Karpas-422 (cell line): ENCODE measurements around the gene C8B. TPM values are rescaled to one million over a fixed set of nuclear protein-coding genes. Genes with fewer than 3 reads are reported as not detected.

ENCODE experiments used
- DNase-seq: peaks from one replicate; pipeline ENCODE4 v3.0.0-alpha.2; 2015
- H2AFZ ChIP-seq: fragments of 200-600 bp; sonication (generic); 2 replicates; pipeline ENCODE4 v1.6.1; 2014; ENCODE audit warnings: antibody characterized with exemption, low read length, mixed read lengths
- H3K27ac ChIP-seq: fragments of 200-600 bp; sonication (generic); 2 replicates; pipeline ENCODE4 v1.5.1; 2014; ENCODE audit warnings: mild to moderate bottlenecking, low read length, moderate library complexity
- H3K27me3 ChIP-seq: fragments of 200-600 bp; sonication (generic); 2 replicates; pipeline ENCODE4 v1.6.1; 2014; ENCODE audit warnings: low read length, mixed read lengths
- H3K36me3 ChIP-seq: fragments of 200-600 bp; sonication (generic); 2 replicates; pipeline ENCODE4 v1.6.1; 2014; ENCODE audit warnings: low read length, mixed read lengths; ENCODE audit not compliant: insufficient read depth
- H3K4me1 ChIP-seq: fragments of 200-600 bp; sonication (generic); 2 replicates; pipeline ENCODE4 v1.6.1; 2014; ENCODE audit warnings: mild to moderate bottlenecking, low read length, mixed read lengths
- H3K4me2 ChIP-seq: fragments of 200-600 bp; sonication (generic); 2 replicates; pipeline ENCODE4 v1.6.1; 2014; ENCODE audit warnings: low read length, low read depth, mild to moderate bottlenecking; ENCODE audit not compliant: poor library complexity, severe bottlenecking
- H3K4me3 ChIP-seq: fragments of 200-600 bp; sonication (generic); 2 replicates; pipeline ENCODE4 v1.5.1; 2014; ENCODE audit warnings: mild to moderate bottlenecking, antibody characterized with exemption, low read length, mixed read lengths
- H3K79me2 ChIP-seq: fragments of 200-600 bp; sonication (generic); 2 replicates; pipeline ENCODE4 v1.6.1; 2014; ENCODE audit warnings: mild to moderate bottlenecking, low read length, mixed read lengths
- H3K9ac ChIP-seq: fragments of 200-600 bp; sonication (generic); 2 replicates; pipeline ENCODE4 v1.6.0; 2014; ENCODE audit warnings: low read length
- H3K9me2 ChIP-seq: fragments of 200-600 bp; sonication (generic), shearing (Covaris generic); replicated peaks from 2 replicates; pipeline ENCODE4 v1.6.0; 2014; ENCODE audit warnings: mild to moderate bottlenecking, low read length, moderate library complexity; ENCODE audit not compliant: insufficient read depth
- H3K9me3 ChIP-seq: fragments of 300-700, 200-600 bp; sonication (generic); 2 replicates; pipeline ENCODE4 v1.6.1; 2014; ENCODE audit warnings: low read length, mixed read lengths
- H4K20me1 ChIP-seq: fragments of 200-600 bp; sonication (generic); 2 replicates; pipeline ENCODE4 v1.6.1; 2014; ENCODE audit warnings: mild to moderate bottlenecking, antibody characterized with exemption, low read length, low read depth; ENCODE audit not compliant: insufficient read depth
- total RNA-seq: library from RNA; depleted of rRNA; stranded (reverse); fragments of >200 nt; shearing (Covaris generic); gene quantifications from 2 replicates; pipeline ENCODE4 v1.2.3, GENCODE V29; 2014; ENCODE audit warnings: low replicate concordance

C8B gene
- total RNA-seq, 1 experiment from 2014 or later: not detected

DNA sequence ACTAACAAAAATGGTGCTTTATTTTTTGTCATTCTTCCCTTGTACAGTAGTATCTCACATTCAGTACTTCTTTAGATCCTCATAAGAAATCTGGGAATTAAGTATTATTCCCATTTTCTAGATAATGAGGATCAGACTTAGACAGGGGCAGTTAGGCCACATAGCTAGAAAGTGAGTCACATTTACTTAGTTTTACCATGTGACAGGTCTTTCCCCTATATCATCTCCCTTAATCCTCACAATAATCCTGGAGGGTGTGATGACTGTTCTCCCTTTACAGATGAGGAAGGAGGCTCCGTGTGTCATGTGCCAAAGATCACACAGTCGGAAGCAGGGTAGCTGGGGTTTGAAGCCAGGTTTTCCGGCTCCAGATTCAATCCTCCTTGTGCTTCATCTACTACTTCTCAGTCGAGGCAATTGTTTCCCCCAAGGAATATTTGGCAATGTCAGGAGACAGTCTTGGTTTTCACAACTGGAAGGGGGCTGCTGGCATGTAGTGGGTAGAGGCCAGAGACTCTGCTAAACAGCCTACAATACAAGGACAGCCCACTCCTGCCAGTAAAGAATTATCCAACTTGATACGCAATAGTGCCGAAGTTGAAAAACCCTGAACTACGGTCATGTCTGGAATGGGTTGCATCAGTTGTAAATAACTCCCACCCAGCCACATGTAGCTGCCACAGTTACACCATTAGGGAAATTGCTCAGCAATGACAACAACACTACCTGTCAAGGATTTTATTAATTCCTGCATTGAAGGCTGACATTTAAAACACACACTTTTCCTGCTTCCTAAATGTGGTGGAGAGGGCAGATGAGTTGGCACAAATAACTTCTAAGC, 54.5 kb downstream of the C8B start:
- no peaks in the 10 kb centered on the region for H3K9me3 ChIP-seq
- no peak overlapping the region for H2AFZ ChIP-seq
- H3K4me2 ChIP-seq: no peak overlapping the region
- H3K9ac ChIP-seq: no peak overlapping the region
- no peaks in the 10 kb centered on the region for H4K20me1 ChIP-seq
- H3K9me2 ChIP-seq: no peaks in the 10 kb centered on the region
- H3K27ac ChIP-seq: no peak overlapping the region
- no peak for DNase-seq
- no peaks in the 10 kb centered on the region for H3K4me1 ChIP-seq
- no peaks in the 10 kb centered on the region for H3K27me3 ChIP-seq
- no peaks in the 10 kb centered on the region for H3K36me3 ChIP-seq
- no peak overlapping the region for H3K4me3 ChIP-seq
- no peaks in the 10 kb centered on the region for H3K79me2 ChIP-seq

DNA sequence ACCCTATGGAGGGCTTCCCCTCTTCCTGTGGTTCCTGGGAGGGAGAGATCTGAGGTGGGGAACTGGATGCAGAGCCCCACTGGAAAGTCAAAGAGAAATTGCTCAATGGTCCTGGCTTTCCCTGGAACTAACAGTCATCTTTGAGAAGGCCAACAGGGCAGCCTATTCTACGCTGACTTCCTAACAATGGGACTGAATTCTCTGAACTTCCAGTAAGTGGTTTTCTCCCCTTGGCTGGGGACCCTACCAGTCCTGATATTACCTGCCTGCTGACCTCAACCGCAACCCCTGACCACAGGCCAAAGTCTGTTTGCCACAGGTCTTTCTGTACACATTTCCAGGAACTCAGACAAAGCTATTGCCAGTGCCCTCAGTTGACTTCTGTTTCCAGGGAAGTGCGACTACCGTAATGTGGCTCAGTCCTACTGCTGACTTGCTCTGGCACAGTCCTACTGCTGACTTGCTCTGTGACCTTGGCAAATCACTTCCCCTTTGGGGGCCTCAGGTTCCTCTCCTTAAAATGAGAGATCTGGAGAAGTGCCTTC, 55.3 kb downstream of the C8B start:
- H3K4me2 ChIP-seq: no peak overlapping the region
- H3K4me3 ChIP-seq: no peak overlapping the region
- no peaks in the 10 kb centered on the region for H3K27me3 ChIP-seq
- no peak overlapping the region for H3K27ac ChIP-seq
- H3K4me1 ChIP-seq: no peaks in the 10 kb centered on the region
- DNase-seq: no peak
- no peaks in the 10 kb centered on the region for H4K20me1 ChIP-seq
- H3K79me2 ChIP-seq: no peaks in the 10 kb centered on the region
- H2AFZ ChIP-seq: no peak overlapping the region
- no peaks in the 10 kb centered on the region for H3K9me3 ChIP-seq
- no peaks in the 10 kb centered on the region for H3K36me3 ChIP-seq
- H3K9ac ChIP-seq: no peak overlapping the region
- no peaks in the 10 kb centered on the region for H3K9me2 ChIP-seq

DNA sequence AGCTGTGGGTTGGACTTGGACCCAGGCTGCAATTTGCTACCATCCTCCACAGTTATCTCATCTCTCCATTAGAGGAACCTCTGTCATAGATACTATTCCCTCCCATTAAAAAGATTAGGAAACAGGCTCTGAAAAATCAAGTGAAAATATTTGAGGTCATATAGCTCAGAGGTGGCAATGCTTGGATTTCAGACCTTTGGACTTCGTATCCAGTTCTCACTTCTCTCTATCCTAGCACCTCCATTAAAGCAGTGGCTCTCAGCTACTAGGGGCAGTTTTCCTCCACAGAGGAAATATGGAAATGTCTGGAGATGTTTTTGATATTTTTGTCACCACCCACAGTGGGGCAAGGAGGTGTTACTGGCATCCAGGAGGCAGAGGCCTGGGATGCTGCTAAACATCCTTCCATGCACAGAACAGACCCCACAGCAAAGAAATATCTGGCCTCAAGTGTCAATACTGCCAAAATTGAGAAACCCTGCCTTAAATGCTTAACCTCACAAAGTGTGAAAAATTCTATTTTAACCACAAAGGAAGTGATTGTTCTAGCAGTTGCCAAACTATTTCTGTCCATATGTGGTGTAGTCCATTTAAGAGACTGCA, 57.1 kb downstream of the C8B start:
- no peaks in the 10 kb centered on the region for H3K27me3 ChIP-seq
- no peaks in the 10 kb centered on the region for H4K20me1 ChIP-seq
- H2AFZ ChIP-seq: no peak overlapping the region
- H3K4me2 ChIP-seq: no peak overlapping the region
- H3K79me2 ChIP-seq: no peaks in the 10 kb centered on the region
- H3K9me3 ChIP-seq: no peaks in the 10 kb centered on the region
- H3K9me2 ChIP-seq: no peaks in the 10 kb centered on the region
- DNase-seq: no peak
- H3K4me3 ChIP-seq: no peak overlapping the region
- H3K27ac ChIP-seq: no peak overlapping the region
- H3K9ac ChIP-seq: no peak overlapping the region
- no peaks in the 10 kb centered on the region for H3K4me1 ChIP-seq
- no peaks in the 10 kb centered on the region for H3K36me3 ChIP-seq

DNA sequence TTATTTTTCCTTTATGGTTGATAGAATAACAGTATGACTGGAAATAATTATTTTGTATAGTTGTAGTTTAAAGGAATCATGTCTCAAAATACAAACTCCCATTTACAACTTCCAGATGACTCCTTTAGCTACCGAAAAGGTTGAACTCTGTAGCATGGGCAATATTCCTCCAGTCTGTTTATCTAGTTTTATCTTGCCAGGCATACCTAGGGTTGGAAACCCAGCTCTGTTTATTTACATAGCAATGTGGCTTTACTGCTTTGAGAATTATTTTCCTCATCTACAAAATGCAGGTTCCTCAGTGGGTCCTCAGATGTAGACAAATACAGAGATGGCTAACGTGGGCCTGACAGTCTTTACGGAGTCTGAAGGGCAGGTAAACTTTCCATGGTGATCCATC, 60.1 kb downstream of the C8B start:
- no peaks in the 10 kb centered on the region for H3K36me3 ChIP-seq
- H3K9me3 ChIP-seq: no peaks in the 10 kb centered on the region

DNA sequence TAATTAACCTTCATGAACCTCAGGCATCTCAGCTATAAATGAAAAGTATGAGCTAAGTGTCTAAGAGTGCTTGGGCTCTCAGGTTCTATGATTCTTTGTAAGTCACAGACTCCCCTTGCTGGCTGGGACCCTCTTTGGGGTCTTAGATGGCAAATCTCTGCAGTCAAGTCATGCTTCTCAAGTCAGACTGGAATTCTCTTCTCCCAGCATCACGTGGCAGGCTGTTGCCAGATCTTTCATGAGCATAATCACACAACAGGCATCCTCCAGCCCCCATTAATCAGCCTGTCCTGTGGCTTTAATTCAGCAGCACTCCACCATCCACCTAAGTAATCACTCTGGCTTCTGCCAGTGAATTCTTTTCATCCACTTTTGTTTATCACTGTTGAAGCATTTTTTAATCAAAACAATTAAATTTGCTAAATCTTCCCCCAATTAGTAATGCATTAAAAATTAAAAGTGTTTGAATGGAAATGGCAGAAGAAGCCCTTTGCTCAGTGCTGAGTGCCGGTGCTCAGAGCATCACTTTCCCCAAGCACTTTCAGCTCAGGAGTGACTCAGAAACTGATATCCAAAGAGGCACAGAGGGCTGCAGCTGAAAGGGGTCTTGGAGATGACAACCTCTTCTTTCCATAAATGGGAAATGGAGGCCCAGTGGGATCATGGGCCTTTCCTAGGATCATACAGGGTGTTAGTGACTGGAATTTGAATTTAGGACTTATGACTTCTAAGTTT, 61.0 kb downstream of the C8B start:
- Histone ChIP-seq H3K9me2 (no peaks in the 10 kb centered on the region), H3K9me3 (no peaks in the 10 kb centered on the region), H3K4me2 (no peak overlapping the region), H3K9ac (no peak overlapping the region), H4K20me1 (no peaks in the 10 kb centered on the region), H3K27ac (no peak overlapping the region), H3K79me2 (no peaks in the 10 kb centered on the region), H3K27me3 (no peaks in the 10 kb centered on the region), H3K36me3 (no peaks in the 10 kb centered on the region), H3K4me3 (no peak overlapping the region), H3K4me1 (no peaks in the 10 kb centered on the region), H2AFZ (no peak overlapping the region)
- DNase-seq: no peak

More for the DNA sequence above, 60.1 kb downstream of the C8B start:
- Histone ChIP-seq H3K4me1 (no peaks in the 10 kb centered on the region), H3K79me2 (no peaks in the 10 kb centered on the region), H2AFZ (no peak overlapping the region), H3K9ac (no peak overlapping the region), H4K20me1 (no peaks in the 10 kb centered on the region), H3K4me3 (no peak overlapping the region), H3K27ac (no peak overlapping the region), H3K27me3 (no peaks in the 10 kb centered on the region), H3K4me2 (no peak overlapping the region), H3K9me2 (no peaks in the 10 kb centered on the region)
- DNase-seq: no peak

DNA sequence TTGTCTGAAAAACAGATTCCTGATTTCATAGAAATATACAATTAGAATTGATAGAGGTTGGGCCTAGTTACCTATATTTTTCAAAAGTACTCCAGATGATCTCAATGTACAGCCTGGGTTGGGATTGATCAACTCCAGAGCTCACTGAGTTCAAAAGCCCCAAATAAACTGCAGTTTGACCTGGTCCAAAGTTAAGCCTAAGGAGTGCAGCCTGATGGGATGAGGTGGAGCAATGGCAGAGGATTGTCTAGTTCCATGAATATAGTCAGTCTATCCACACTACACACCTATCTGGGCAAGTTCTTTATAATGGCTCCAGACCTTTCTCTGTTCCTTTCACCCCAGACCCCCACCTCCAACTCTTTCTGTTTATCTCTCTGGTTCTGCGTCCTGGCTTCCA, 62.0 kb downstream of the C8B start:
- Histone ChIP-seq H3K9me3 (no peaks in the 10 kb centered on the region), H3K4me2 (no peak overlapping the region), H3K4me1 (no peaks in the 10 kb centered on the region), H3K36me3 (no peaks in the 10 kb centered on the region), H2AFZ (no peak overlapping the region), H3K27ac (no peak overlapping the region), H3K4me3 (no peak overlapping the region), H3K9ac (no peak overlapping the region), H3K27me3 (no peaks in the 10 kb centered on the region), H4K20me1 (no peaks in the 10 kb centered on the region), H3K9me2 (no peaks in the 10 kb centered on the region), H3K79me2 (no peaks in the 10 kb centered on the region)
- DNase-seq: no peak

DNA sequence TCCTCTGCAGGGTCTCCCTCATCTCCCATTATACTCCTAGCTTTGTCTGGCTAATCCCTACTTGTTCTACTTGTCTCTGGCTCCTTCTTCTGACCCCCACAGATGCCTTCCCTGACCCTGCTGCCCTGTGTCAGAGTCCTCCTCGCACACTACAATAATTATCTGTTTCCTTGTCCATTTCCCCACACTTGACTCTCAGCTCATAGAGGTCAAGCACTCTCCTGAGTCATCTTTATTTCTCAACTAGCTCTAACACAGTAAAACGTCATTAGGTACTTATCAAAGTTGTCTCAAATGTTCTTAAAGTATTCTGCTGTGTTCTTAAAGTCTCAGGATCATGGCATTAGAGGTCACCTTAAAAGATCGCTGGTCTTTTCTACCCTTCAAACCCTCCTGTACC, 64.1 kb downstream of the C8B start:
- Histone ChIP-seq H3K9me2 (no peaks in the 10 kb centered on the region), H4K20me1 (no peaks in the 10 kb centered on the region), H3K27me3 (no peaks in the 10 kb centered on the region), H3K79me2 (no peaks in the 10 kb centered on the region), H3K9ac (no peak overlapping the region), H2AFZ (no peak overlapping the region), H3K4me1 (no peaks in the 10 kb centered on the region), H3K9me3 (no peaks in the 10 kb centered on the region), H3K4me2 (no peak overlapping the region), H3K4me3 (no peak overlapping the region), H3K27ac (no peak overlapping the region), H3K36me3 (no peaks in the 10 kb centered on the region)
- no peak for DNase-seq

DNA sequence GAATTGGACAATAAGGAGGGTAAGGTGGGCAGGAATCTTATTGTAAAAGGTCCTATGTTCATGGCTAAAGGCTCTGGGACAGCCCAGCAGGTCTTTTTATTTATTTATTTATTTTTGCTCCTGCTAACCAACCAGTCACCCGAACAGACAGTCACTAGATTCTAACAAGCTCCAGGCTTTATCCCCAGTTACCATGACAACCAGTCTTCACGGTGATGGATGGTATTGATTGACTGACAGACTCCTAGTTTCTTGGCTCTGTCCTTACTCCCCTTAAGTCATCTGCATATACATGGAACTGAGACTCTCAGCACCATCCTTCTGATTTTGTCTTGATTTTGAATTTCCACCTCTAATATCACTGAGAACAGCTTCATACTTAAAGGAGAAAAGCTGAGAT, 66.9 kb downstream of the C8B start:
- no peak for DNase-seq
- Histone ChIP-seq H3K9me3 (no peaks in the 10 kb centered on the region), H3K4me2 (no peak overlapping the region), H2AFZ (no peak overlapping the region), H3K27me3 (no peaks in the 10 kb centered on the region), H3K4me3 (no peak overlapping the region), H3K9me2 (no peaks in the 10 kb centered on the region), H3K36me3 (no peaks in the 10 kb centered on the region), H3K4me1 (no peaks in the 10 kb centered on the region), H3K79me2 (no peaks in the 10 kb centered on the region), H3K27ac (no peak overlapping the region), H3K9ac (no peak overlapping the region), H4K20me1 (no peaks in the 10 kb centered on the region)
